Measurements from ENCODE around the gene PBRM1.

DNA sequence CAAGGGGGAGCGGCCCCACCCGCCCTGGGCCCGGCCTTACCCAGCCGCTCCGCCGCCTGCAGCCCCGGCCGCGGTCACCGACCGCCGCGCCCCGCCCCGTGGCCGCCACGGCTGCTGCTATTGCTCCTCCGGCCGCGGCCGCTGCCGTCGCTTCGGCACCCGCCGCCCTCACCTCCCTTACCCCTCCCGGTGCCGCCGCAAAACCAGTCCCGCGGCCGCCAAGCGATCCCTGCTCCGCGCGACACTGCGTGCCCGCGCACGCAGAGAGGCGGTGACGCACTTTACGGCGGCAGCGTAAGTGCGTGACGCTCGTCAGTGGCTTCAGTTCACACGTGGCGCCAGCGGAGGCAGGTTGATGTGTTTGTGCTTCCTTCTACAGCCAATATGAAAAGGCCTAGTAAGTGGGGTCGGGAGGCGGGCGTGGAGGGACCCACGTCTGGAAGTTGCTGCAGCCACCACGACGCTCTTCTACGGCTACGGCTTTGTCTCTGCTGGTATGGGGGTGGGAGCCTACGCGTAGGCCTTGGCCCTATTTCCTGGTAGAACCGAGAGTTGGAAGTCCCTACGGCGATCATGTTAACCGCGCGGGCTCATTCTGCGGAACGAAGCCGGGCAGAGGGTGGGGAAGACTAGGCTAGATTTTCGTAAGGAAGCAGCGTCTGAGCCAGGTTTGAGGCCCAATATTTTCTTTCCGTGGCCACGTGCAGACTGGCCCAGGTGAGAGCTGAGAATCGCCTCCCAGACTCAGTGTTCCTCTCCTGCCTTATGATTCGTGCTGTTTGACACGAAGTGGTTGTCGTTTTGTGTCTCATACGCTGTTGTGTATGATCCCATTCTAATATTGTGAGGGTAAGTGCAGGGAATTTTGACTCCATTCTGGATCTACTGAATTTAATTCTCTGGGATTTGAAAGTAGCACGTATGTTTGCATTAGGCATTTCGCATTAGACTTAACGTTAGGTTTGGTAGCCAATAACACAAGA is at the start of gene PBRM1, which contains the start of gene GNL3:
- TF ChIP-seq EZH2 (IDR thresholded peaks at IDR 0.05), result no peak
- peak; percentile 97 for TF ChIP-seq POLR2AphosphoS5 (IDR thresholded peaks at IDR 0.05; ENCODE audit: borderline replicate concordance, low read depth, low read length)

All from SK-N-MC (cell line).